Fibroblast of pulmonary artery (primary cell): ENCODE measurements around the gene NLK.

Experiments
- DNase-seq: peaks from one replicate; pipeline ENCODE4 v3.0.0-alpha.2; 2010; ENCODE audit warnings: low read depth
- H3K4me3 ChIP-seq: replicated peaks from 2 replicates; pipeline ENCODE4 v1.5.1; 2011; ENCODE audit warnings: low read depth, mild to moderate bottlenecking, control low read depth, low read length, moderate library complexity
- TF ChIP-seq, protein P1 (sequence below): IDR thresholded peaks from 2 replicates; pipeline ENCODE4 v1.5.1; 2011; ENCODE audit warnings: mild to moderate bottlenecking, control low read depth, low read length, inconsistent platforms; ENCODE audit errors: missing control alignments

Gene NLK

DNA sequence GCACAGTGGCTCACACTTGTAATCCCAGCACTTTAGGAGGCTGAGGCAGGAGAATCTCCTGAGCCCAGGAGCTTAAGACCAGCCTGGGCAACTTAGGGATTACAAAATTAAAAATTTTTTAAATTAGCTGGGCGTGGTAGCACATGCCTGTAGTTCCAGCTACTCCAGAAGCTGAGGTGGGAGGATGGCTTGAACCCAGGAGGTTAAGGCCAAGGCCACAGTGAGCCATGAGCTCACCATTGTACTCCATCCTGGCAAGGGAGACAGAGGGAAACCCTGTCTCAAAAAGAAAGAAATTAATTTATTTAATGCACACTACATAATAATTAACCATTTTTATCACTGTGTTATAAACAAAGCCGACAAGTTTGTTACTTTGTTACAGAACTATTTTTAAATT is 145.5 kb downstream of the NLK start:
- DNase-seq, result no peak

DNA sequence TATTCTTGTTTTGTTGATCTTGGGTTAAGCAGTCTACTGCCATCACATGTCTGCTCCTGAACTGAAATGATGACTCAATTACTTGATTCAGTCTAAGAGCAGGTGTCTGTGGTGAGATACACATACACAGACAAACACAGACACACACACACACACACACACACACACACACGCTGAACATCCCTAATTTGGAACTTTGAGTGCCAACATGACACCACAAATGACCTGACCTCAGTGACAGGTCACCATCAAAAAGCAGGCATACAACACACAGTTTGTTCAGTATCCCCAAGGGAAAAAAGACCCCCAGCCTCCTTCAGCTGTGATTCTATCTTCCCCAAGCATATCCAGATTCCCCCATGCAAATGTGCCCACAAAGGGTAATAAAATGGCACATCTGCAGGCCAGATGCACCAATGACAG is 146.4 kb downstream of the NLK start:
- no peak overlapping the region for H3K4me3 ChIP-seq
- TF ChIP-seq, protein P1, sequence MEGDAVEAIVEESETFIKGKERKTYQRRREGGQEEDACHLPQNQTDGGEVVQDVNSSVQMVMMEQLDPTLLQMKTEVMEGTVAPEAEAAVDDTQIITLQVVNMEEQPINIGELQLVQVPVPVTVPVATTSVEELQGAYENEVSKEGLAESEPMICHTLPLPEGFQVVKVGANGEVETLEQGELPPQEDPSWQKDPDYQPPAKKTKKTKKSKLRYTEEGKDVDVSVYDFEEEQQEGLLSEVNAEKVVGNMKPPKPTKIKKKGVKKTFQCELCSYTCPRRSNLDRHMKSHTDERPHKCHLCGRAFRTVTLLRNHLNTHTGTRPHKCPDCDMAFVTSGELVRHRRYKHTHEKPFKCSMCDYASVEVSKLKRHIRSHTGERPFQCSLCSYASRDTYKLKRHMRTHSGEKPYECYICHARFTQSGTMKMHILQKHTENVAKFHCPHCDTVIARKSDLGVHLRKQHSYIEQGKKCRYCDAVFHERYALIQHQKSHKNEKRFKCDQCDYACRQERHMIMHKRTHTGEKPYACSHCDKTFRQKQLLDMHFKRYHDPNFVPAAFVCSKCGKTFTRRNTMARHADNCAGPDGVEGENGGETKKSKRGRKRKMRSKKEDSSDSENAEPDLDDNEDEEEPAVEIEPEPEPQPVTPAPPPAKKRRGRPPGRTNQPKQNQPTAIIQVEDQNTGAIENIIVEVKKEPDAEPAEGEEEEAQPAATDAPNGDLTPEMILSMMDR, result no peak
- DNase-seq, result no peak

More for the DNA sequence above, 145.5 kb downstream of the NLK start:
- TF ChIP-seq, protein P1, result no peak
- no peak overlapping the region for H3K4me3 ChIP-seq

DNA sequence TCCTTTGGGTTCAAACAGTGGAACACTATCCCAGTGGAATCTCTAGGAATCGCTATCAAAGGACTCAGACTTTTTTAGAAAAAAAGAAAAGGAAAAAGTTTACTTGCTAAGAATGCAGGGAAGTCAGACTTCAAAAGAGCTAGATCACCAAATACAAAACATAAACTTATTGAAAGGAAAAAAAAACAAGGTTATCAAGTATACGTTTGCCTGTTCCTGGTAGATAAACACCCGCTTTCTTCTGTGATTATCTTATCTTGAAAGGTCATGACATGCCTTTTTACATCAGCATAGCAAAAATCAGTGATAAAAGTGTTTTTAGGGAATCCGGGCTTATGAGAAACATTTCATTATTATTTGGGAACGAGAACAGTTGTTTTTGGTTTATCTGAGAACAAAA is 147.2 kb downstream of the NLK start:
- no peak overlapping the region for H3K4me3 ChIP-seq
- DNase-seq, result no peak
- TF ChIP-seq, protein P1, result no peak

DNA sequence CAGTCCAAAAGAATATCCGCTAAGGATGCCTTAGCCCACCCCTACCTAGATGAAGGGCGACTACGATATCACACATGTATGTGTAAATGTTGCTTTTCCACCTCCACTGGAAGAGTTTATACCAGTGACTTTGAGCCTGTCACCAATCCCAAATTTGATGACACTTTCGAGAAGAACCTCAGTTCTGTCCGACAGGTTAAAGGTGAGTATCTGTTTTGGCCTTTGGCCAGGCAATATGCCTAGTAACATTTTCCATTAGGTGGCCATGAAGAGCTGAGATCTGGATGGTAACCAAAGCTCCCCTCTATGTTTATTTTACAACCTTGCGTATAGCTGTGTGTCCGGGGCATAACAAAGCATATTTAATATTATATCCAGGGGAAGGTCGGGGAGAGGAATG is 148.5 kb downstream of the NLK start:
- no peak for DNase-seq
- TF ChIP-seq, protein P1, result no peak
- H3K4me3 ChIP-seq, result no peak overlapping the region

DNA sequence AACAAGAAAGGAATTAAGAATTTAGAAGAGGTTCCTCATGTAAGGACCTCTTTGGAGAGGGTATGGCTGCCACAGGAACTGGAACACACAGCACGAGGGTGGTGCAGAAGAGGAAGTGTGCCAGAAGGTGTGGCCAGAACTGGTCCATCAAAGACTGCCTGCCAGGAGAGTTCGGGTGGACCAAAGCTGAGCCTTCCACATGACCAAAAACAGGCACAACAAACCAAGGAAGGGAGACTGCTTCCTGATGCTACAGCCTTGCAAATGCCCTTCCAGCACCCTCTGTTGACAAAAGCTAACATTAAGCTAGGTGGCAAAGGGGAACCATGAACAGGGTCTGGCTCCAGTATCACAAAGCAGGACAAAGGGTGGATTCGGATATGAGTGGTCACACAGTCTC is 150.8 kb downstream of the NLK start:
- no peak overlapping the region for H3K4me3 ChIP-seq
- no peak for DNase-seq
- TF ChIP-seq, protein P1, result no peak

DNA sequence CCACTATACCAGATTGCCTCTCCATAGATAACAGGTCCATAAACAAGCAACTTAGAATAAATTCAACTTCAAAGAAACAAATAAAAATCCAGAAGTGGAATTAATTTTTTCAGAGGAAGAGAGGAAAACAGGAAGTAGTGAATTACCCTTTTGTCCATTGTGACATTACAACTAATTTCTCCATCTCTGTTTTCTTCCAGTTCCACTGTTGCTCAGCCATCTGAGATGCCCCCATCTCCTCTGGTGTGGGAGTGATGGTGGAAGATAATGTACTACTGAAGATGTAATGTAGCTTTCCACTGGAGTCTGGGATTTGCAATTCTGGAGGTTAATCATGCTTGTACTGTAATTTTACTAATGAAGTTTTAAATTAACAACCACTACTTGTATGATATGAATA is 151.9 kb downstream of the NLK start:
- DNase-seq, result no peak
- no peak overlapping the region for H3K4me3 ChIP-seq
- TF ChIP-seq, protein P1, result no peak

DNA sequence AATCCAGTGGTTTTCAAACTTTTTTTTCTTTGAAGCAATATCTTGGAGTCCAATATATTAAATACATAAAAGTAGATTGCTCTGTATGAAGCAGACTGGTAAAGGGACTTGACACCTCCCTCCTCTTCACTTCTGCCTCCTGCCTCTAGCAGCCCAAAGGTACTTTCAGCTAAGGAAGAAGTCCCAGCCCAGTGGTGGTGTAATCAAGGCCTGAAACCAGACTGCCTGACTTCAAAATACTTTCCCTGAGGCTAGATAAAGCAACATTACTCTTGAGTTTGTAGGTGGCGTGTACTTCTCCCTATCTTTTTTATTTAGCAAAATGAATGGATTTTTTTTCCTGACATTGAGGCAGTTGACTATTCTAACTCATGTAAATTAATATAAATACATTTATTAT is 154.2 kb downstream of the NLK start:
- H3K4me3 ChIP-seq, result no peak overlapping the region
- DNase-seq, result no peak
- TF ChIP-seq, protein P1, result no peak
